ENCODE results near the gene LPP. TPM values are rescaled to one million over a fixed set of nuclear protein-coding genes. Genes with fewer than 3 reads are reported as not detected.

The LPP gene
- total and polyA plus RNA-seq, 9 of the 15 experiments (the other 6 are each of a cell fraction or from before 2014, with no cell fraction given): 0.07 to 0.18 TPM; not detected in 7

GRCh38 chr3:188401244-188401993 lies 247.5 kb downstream of the LPP start (continued):
- no peak for TF ChIP-seq HOMEZ (CRISPR knock-in tag; IDR thresholded peaks at IDR 0.05)

- in situ Hi-C loops (cut with MboI): no loop called here
- TF ChIP-seq BRD4 (IDR thresholded peaks at IDR 0.05): no peak
- Histone ChIP-seq H3K36me3 (ENCODE audit: control insufficient read depth, insufficient read depth, low read length) (no peaks in the 10 kb centered on the region), H2AFZ (ENCODE audit: low read depth, low read length) (no peak overlapping the region), H3K9ac (ENCODE audit: insufficient read depth in 1 of 2, low read depth in 2 of 2, low read length in 2 of 2) (no peak overlapping the region), H3K9me3 (replicated peaks; ENCODE audit: control insufficient read depth, insufficient read depth, low read depth, low read length) (no peaks in the 10 kb centered on the region), H3K4me2 (ENCODE audit: insufficient read depth, low read length) (no peak overlapping the region), H3K79me2 (ENCODE audit: control insufficient read depth, insufficient read depth, low read length) (no peaks in the 10 kb centered on the region), H3K4me3 (no peak overlapping the region), H3K4me1 (replicated peaks in 1 of 2; ENCODE audit: control insufficient read depth in 2 of 2, insufficient read depth in 2 of 2, low read length in 2 of 2) (no peaks in the 10 kb centered on the region), H3K9me1 (ENCODE audit: control insufficient read depth, insufficient read depth, low read length) (no peaks in the 10 kb centered on the region), H3K27me3 (ENCODE audit: control insufficient read depth in 2 of 2, insufficient read depth in 2 of 2, low read length in 2 of 2) (no peaks in the 10 kb centered on the region), H4K20me1 (replicated peaks; ENCODE audit: control insufficient read depth, insufficient read depth, low read length) (no peaks in the 10 kb centered on the region), H3K27ac (ENCODE audit: extremely low read depth, low read depth, low read length) (no peak overlapping the region)
- CTCF ChIA-PET (ENCODE audit: low intra/inter-chr PET ratio): no interaction called here
- POLR2A ChIA-PET: no interaction called here
- ATAC-seq (no peak), DNase-seq (ENCODE audit: extremely low read depth in 1 of 4, low spot score in 3 of 4) (no peak), FAIRE-seq (no peak)
- BruUV-seq (replicated peaks): no TSS peak
- intact Hi-C loops (cut with micrococcal nuclease): no loop called here
Observed at GRCh38 chr3:188402229-188402628, 248.3 kb downstream of the LPP start.

Measured in K562 (cell line).